Neural cell (in vitro differentiated cells): ENCODE measurements around the gene SLC39A10. TPM values are rescaled to one million over a fixed set of nuclear protein-coding genes. Genes with fewer than 3 reads are reported as not detected.

Source experiments
- H2AFZ ChIP-seq: fragments of 200-600, 300-800 bp; sonication (generic), shearing (Covaris generic); 2 replicates; pipeline ENCODE4 v1.6.0; 2014; ENCODE audit warnings: low read depth, mild to moderate bottlenecking, antibody characterized with exemption, low read length, moderate library complexity
- H3F3A ChIP-seq: fragments of 200-600 bp; shearing (Covaris generic); 2 replicates; pipeline ENCODE4 v1.6.1; 2016; ENCODE audit warnings: mild to moderate bottlenecking, moderate library complexity, mixed read lengths, antibody characterized with exemption, low read length; ENCODE audit not compliant: insufficient read depth, poor library complexity, severe bottlenecking
- H3K27ac ChIP-seq: fragments of 200-600, 300-800 bp; sonication (generic), shearing (Covaris generic); 2 replicates; pipeline ENCODE4 v1.5.1; 2014; ENCODE audit warnings: mild to moderate bottlenecking, low read length, moderate library complexity
- H3K27me3 ChIP-seq: fragments of 300-800, 200-600 bp; sonication (generic), shearing (Covaris generic); 2 replicates; pipeline ENCODE4 v1.6.0; 2014; ENCODE audit warnings: mild to moderate bottlenecking, low read depth, low read length, moderate library complexity; ENCODE audit not compliant: insufficient read depth
- H3K36me3 ChIP-seq: fragments of 300-800, 200-600 bp; sonication (generic), shearing (Covaris generic); 2 replicates; pipeline ENCODE4 v1.5.1; 2014; ENCODE audit warnings: mild to moderate bottlenecking, antibody characterized with exemption, low read length, moderate library complexity; ENCODE audit not compliant: insufficient read depth
- H3K4me2 ChIP-seq: fragments of 300-800, 200-600 bp; sonication (generic), shearing (Covaris generic); 2 replicates; pipeline ENCODE4 v1.6.0; 2014; ENCODE audit warnings: mild to moderate bottlenecking, low read length
- H3K4me3 ChIP-seq: fragments of 300-800, 200-600 bp; sonication (generic), shearing (Covaris generic); 2 replicates; pipeline ENCODE4 v1.5.1; 2014; ENCODE audit warnings: mild to moderate bottlenecking, low read length, moderate library complexity
- H3K79me2 ChIP-seq: fragments of 200-600 bp; shearing (Covaris generic); replicated peaks from 2 replicates; pipeline ENCODE4 v1.6.0; 2014; ENCODE audit warnings: mild to moderate bottlenecking, low read length, moderate library complexity; ENCODE audit not compliant: insufficient read depth
- H3K9ac ChIP-seq: fragments of 300-800, 200-600 bp; sonication (generic), shearing (Covaris generic); 2 replicates; pipeline ENCODE4 v1.6.1; 2016; ENCODE audit warnings: mild to moderate bottlenecking, low read length, mixed read lengths
- H3K9me2 ChIP-seq: fragments of 200-600 bp; shearing (Covaris generic); 2 replicates; pipeline ENCODE4 v1.6.1; 2016; ENCODE audit warnings: mild to moderate bottlenecking, low read length, mixed read lengths; ENCODE audit not compliant: insufficient read depth
- H3K9me3 ChIP-seq: fragments of 200-600, 300-800 bp; sonication (generic), shearing (Covaris generic); 2 replicates; pipeline ENCODE4 v1.6.1; 2016; ENCODE audit warnings: mild to moderate bottlenecking, mixed run types, low read length, moderate library complexity, mixed read lengths
- H4K20me1 ChIP-seq: fragments of 200-600 bp; shearing (Covaris generic); 2 replicates; pipeline ENCODE4 v1.6.1; 2016; ENCODE audit warnings: mild to moderate bottlenecking, mixed run types; ENCODE audit not compliant: insufficient read depth
- EZH2 ChIP-seq: fragments of 200-600, 300-800 bp; shearing (Covaris generic), sonication (generic); IDR thresholded peaks from 2 replicates; pipeline ENCODE4 v1.6.1; 2014; ENCODE audit warnings: antibody characterized with exemption, low read length, borderline replicate concordance, mild to moderate bottlenecking; ENCODE audit not compliant: insufficient read depth, poor library complexity, severe bottlenecking
- POLR2AphosphoS5 ChIP-seq: IDR thresholded peaks from 2 replicates; pipeline ENCODE4 v1.6.1; 2012
- polyA plus RNA-seq: library from polyadenylated mRNA; depleted of rRNA; stranded (reverse); fragments of >200 nt; gene quantifications from 2 replicates; pipeline ENCODE4 v1.2.3, GENCODE V29; 2014
- TF ChIP-seq, protein P1 (sequence below): fragments of 450-650 bp; IDR thresholded peaks from 2 replicates; pipeline ENCODE4 v1.5.1; 2014; ENCODE audit warnings: antibody characterized with exemption, mild to moderate bottlenecking, moderate library complexity; ENCODE audit not compliant: poor library complexity, severe bottlenecking
- TF ChIP-seq, protein P2 (sequence below): IDR thresholded peaks from 2 replicates; pipeline ENCODE4 v1.6.1; 2012; ENCODE audit warnings: borderline replicate concordance

SLC39A10 gene
- polyA plus RNA-seq, 1 donor from 2014 or later, result 71.7 TPM

DNA sequence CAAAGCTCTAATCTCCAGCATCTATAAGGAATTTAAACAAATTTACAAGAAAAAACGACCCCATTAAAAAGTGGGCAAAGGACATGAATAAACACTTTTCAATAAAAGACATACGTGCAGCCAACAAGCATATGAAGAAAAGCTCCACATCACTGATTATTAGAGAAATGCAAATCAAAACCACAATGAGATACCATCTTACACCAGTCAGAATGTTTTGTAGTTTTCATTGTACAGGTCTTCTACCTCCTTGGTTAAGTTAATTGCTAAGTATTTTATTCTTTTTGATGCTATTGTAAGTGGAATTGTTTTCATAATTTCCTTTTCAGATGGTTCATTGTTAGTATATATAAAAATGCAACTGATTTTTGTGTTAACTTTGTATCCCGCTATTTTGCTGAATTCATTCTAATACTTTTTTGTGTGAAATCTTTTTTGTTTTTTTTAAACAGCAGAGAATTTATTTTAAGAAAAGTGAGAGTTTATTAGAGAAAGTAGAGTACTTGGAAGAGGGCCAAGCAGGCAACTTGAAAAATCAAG is 40.7 kb downstream of the SLC39A10 start:
- Histone ChIP-seq H2AFZ (no peak overlapping the region), H3K9me3 (no peaks in the 10 kb centered on the region), H3K4me3 (no peak overlapping the region), H4K20me1 (no peaks in the 10 kb centered on the region), H3K36me3 (no peaks in the 10 kb centered on the region), H3K9me2 (no peaks in the 10 kb centered on the region), H3K27ac (no peak overlapping the region), H3F3A (no peaks in the 10 kb centered on the region), H3K4me2 (no peak overlapping the region), H3K9ac (no peak overlapping the region), H3K79me2 (peaks cover 31% of the 10 kb centered on the region), H3K27me3 (no peaks in the 10 kb centered on the region)
- TF ChIP-seq POLR2AphosphoS5 (no peak), EZH2 (no peak)
- TF ChIP-seq, protein P1, sequence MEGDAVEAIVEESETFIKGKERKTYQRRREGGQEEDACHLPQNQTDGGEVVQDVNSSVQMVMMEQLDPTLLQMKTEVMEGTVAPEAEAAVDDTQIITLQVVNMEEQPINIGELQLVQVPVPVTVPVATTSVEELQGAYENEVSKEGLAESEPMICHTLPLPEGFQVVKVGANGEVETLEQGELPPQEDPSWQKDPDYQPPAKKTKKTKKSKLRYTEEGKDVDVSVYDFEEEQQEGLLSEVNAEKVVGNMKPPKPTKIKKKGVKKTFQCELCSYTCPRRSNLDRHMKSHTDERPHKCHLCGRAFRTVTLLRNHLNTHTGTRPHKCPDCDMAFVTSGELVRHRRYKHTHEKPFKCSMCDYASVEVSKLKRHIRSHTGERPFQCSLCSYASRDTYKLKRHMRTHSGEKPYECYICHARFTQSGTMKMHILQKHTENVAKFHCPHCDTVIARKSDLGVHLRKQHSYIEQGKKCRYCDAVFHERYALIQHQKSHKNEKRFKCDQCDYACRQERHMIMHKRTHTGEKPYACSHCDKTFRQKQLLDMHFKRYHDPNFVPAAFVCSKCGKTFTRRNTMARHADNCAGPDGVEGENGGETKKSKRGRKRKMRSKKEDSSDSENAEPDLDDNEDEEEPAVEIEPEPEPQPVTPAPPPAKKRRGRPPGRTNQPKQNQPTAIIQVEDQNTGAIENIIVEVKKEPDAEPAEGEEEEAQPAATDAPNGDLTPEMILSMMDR, result no peak
- TF ChIP-seq, protein P2, sequence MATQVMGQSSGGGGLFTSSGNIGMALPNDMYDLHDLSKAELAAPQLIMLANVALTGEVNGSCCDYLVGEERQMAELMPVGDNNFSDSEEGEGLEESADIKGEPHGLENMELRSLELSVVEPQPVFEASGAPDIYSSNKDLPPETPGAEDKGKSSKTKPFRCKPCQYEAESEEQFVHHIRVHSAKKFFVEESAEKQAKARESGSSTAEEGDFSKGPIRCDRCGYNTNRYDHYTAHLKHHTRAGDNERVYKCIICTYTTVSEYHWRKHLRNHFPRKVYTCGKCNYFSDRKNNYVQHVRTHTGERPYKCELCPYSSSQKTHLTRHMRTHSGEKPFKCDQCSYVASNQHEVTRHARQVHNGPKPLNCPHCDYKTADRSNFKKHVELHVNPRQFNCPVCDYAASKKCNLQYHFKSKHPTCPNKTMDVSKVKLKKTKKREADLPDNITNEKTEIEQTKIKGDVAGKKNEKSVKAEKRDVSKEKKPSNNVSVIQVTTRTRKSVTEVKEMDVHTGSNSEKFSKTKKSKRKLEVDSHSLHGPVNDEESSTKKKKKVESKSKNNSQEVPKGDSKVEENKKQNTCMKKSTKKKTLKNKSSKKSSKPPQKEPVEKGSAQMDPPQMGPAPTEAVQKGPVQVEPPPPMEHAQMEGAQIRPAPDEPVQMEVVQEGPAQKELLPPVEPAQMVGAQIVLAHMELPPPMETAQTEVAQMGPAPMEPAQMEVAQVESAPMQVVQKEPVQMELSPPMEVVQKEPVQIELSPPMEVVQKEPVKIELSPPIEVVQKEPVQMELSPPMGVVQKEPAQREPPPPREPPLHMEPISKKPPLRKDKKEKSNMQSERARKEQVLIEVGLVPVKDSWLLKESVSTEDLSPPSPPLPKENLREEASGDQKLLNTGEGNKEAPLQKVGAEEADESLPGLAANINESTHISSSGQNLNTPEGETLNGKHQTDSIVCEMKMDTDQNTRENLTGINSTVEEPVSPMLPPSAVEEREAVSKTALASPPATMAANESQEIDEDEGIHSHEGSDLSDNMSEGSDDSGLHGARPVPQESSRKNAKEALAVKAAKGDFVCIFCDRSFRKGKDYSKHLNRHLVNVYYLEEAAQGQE, result no peak

DNA sequence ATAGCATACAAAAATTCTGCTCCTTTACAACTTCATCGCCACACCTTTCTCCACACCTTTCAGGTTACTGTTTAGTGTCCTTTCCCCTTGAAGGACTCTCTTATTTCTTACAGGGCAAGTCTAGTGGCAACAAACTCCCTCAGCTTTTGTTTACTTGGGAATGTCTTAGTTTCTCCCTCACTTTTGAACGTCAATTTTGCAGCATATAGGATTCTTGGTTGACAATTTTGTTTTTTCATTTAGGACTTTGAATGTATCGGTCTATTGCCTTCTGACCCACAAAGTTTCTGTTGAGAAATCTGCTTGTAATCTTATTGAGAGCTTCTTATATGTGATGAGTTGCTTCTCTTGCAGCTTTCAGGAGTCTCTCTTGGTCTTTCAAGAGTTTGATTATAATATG is 43.5 kb downstream of the SLC39A10 start:
- no peak overlapping the region for H3K4me3 ChIP-seq

More for the DNA sequence above, 43.5 kb downstream of the SLC39A10 start:
- no peaks in the 10 kb centered on the region for H3K36me3 ChIP-seq
- H4K20me1 ChIP-seq, result no peaks in the 10 kb centered on the region
- no peak overlapping the region for H3K27ac ChIP-seq
- no peaks in the 10 kb centered on the region for H3K27me3 ChIP-seq
- peaks cover 31% of the 10 kb centered on the region for H3K79me2 ChIP-seq
- no peak overlapping the region for H2AFZ ChIP-seq
- H3K9ac ChIP-seq, result no peak overlapping the region
- H3F3A ChIP-seq, result no peaks in the 10 kb centered on the region
- no peaks in the 10 kb centered on the region for H3K9me3 ChIP-seq
- H3K9me2 ChIP-seq, result no peaks in the 10 kb centered on the region
- no peak for TF ChIP-seq EZH2
- TF ChIP-seq, protein P2, result no peak
- H3K4me2 ChIP-seq, result no peak overlapping the region
